K562 (cell line): ENCODE data around the gene ARF5. TPM values are rescaled to one million over a fixed set of nuclear protein-coding genes. Genes with fewer than 3 reads are reported as not detected.

ENCODE experiments used
- ATAC-seq: fragments of 200-7000 bp; cut with Tn5 transposase; 3 replicates; pipeline ENCODE4 v1.9.1; 2020; ENCODE audit warnings: moderate library complexity
- BruUV-seq: library from RNA; stranded (reverse); fragments of 400-500 nt; replicated peaks from 2 replicates; lab custom pipeline; 2021; lab: Mats Ljungman, UMichigan
- CTCF ChIA-PET: fragments of 300-600 bp; formaldehyde crosslinking; extraction: SDS; loops from one replicate; lab custom pipeline; 2021; ENCODE audit warnings: low intra/inter-chr PET ratio; lab: Yijun Ruan, JAX
- POLR2A ChIA-PET: fragments of 300-600, 350-650 bp; sonication (Branson Sonifier 250); formaldehyde crosslinking; extraction: SDS; loops from one replicate; lab custom pipeline; 2021; ENCODE audit warnings: antibody characterized with exemption, inconsistent platforms; lab: Yijun Ruan, JAX
- DNase-seq, 4 experiments: peaks; one replicate each; pipeline versions ENCODE4 v3.0.0 to v3.0.0-alpha.2; 2011 to 2018; ENCODE audit warnings: low spot score in 3 of 4, mixed read lengths in 3 of 4; ENCODE audit errors: extremely low read depth in 1 of 4
- FAIRE-seq: peaks from 2 replicates; lab custom pipeline; 2011; peaks lifted over from hg19 to GRCh38; lab: Jason Lieb, UNC
- H2AFZ ChIP-seq: 2 replicates; pipeline ENCODE4 v1.6.0; 2011; ENCODE audit warnings: low read depth, low read length, control low read depth, inconsistent platforms
- H3K27ac ChIP-seq: fragments of 200-600 bp; 3 replicates; pipeline ENCODE4 v1.8.0; 2011; ENCODE audit warnings: low read depth, mild to moderate bottlenecking, control low read depth, inconsistent platforms, low read length, moderate library complexity, mixed read lengths; ENCODE audit errors: extremely low read depth
- H3K27me3 ChIP-seq, 2 experiments: fragments of 300-600 bp in 1 of 2; 2 replicates in 1 of 2; 3 replicates in 1 of 2; pipeline versions ENCODE4 v1.6.0 to v1.8.0; 2011; ENCODE audit warnings: inconsistent platforms in 2 of 2, low read length in 2 of 2, mild to moderate bottlenecking in 1 of 2, mixed read lengths in 1 of 2, moderate library complexity in 1 of 2; ENCODE audit not compliant: control insufficient read depth in 2 of 2, insufficient read depth in 2 of 2
- H3K36me3 ChIP-seq: fragments of 300-600 bp; 3 replicates; pipeline ENCODE4 v1.8.0; 2011; ENCODE audit warnings: mild to moderate bottlenecking, low read length, inconsistent platforms; ENCODE audit not compliant: control insufficient read depth, insufficient read depth
- H3K4me1 ChIP-seq, 2 experiments: fragments of 200-600 bp in 1 of 2; replicated peaks in 1 of 2; 2 replicates in 1 of 2; 3 replicates in 1 of 2; pipeline versions ENCODE4 v1.5.1 to v1.8.0; 2011; ENCODE audit warnings: inconsistent platforms in 2 of 2, low read length in 2 of 2, mild to moderate bottlenecking in 1 of 2, mixed read lengths in 1 of 2, moderate library complexity in 1 of 2; ENCODE audit not compliant: control insufficient read depth in 2 of 2, insufficient read depth in 2 of 2
- H3K4me2 ChIP-seq: 2 replicates; pipeline ENCODE4 v1.6.1; 2011; ENCODE audit warnings: low read length, control low read depth, inconsistent platforms, mixed read lengths; ENCODE audit not compliant: insufficient read depth
- H3K4me3 ChIP-seq: fragments of 200-600 bp; sonication (generic), shearing (Covaris generic); 2 replicates; pipeline ENCODE4 v1.5.1; 2016; ENCODE audit warnings: control low read depth, inconsistent platforms
- H3K79me2 ChIP-seq: fragments of 200-600 bp; 3 replicates; pipeline ENCODE4 v1.8.0; 2011; ENCODE audit warnings: low read length, inconsistent platforms; ENCODE audit not compliant: control insufficient read depth, insufficient read depth
- H3K9ac ChIP-seq, 2 experiments: 2 replicates each; pipeline versions ENCODE4 v1.6.0 to v1.6.1; 2011; ENCODE audit warnings: low read depth in 2 of 2, low read length in 2 of 2, control low read depth in 1 of 2, inconsistent platforms in 1 of 2, mild to moderate bottlenecking in 1 of 2, mixed read lengths in 1 of 2; ENCODE audit not compliant: insufficient read depth in 1 of 2
- H3K9me1 ChIP-seq: one replicate; pipeline ENCODE4 v1.6.0; 2011; ENCODE audit warnings: inconsistent platforms, mild to moderate bottlenecking, low read length, moderate library complexity; ENCODE audit not compliant: control insufficient read depth, insufficient read depth
- H3K9me3 ChIP-seq: replicated peaks from 2 replicates; pipeline ENCODE4 v1.5.1; 2011; ENCODE audit warnings: low read depth, low read length, inconsistent platforms; ENCODE audit not compliant: control insufficient read depth, insufficient read depth
- H4K20me1 ChIP-seq: replicated peaks from 2 replicates; pipeline ENCODE4 v1.6.1; 2011; ENCODE audit warnings: low read length, inconsistent platforms, mixed read lengths; ENCODE audit not compliant: control insufficient read depth, insufficient read depth
- DMBX1 ChIP-seq: fragments of 250-450 bp; sonication (Bioruptor Pico); IDR thresholded peaks from 2 replicates; pipeline ENCODE4 v1.8.0; 2022; ENCODE audit warnings: inconsistent platforms, mild to moderate bottlenecking, moderate library complexity, borderline replicate concordance
- FOSL1 ChIP-seq: fragments of 200-800 bp; sonication (Bioruptor generic); conservative IDR thresholded peaks from 2 replicates; pipeline ENCODE4 v1.6.1; 2016; ENCODE audit warnings: missing genetic modification characterization, missing compliant biosample characterization
- GATAD2A ChIP-seq: fragments of 450-650 bp; IDR thresholded peaks from 2 replicates; pipeline ENCODE4 v1.6.1; 2017
- IFI16 ChIP-seq: fragments of 250-450 bp; sonication (Bioruptor Pico); IDR thresholded peaks from 2 replicates; pipeline ENCODE4 v2.1.2; 2022; ENCODE audit warnings: mild to moderate bottlenecking, inconsistent platforms
- MBD2 ChIP-seq: sonication (generic); IDR thresholded peaks from 2 replicates; pipeline ENCODE4 v1.6.1; 2016; ENCODE audit warnings: low read depth, borderline replicate concordance
- NR0B1 ChIP-seq: fragments of 450-650 bp; IDR thresholded peaks from one replicate; pipeline ENCODE4 v1.6.1; 2018; ENCODE audit warnings: mild to moderate bottlenecking, moderate library complexity; ENCODE audit not compliant: partially characterized antibody
- RBM22 ChIP-seq: fragments of 200-400 bp; formaldehyde crosslinking; IDR thresholded peaks from 2 replicates; pipeline ENCODE4 v1.6.1; 2018; ENCODE audit warnings: low read length, low read depth; ENCODE audit not compliant: poor library complexity, severe bottlenecking
- SETDB1 ChIP-seq: IDR thresholded peaks from one replicate; pipeline ENCODE4 v1.6.1; 2012; ENCODE audit warnings: low read length, control low read depth, inconsistent platforms
- ZBTB40 ChIP-seq, 2 experiments: fragments of 450-650 bp in 1 of 2; sonication (generic) in 1 of 2; formaldehyde crosslinking in 1 of 2; IDR thresholded peaks; 2 replicates each; pipeline versions ENCODE4 v1.7.1 to v1.9.0; 2016 to 2022; ENCODE audit warnings: inconsistent platforms in 1 of 2, mild to moderate bottlenecking in 1 of 2, missing genetic modification reagents in 1 of 2
- ZKSCAN1 ChIP-seq: fragments of 150-350 bp; IDR thresholded peaks from 2 replicates; pipeline ENCODE4 v1.6.1; 2016; ENCODE audit warnings: low read depth, low read length
- ZNF197 ChIP-seq: fragments of 200-800 bp; sonication (Bioruptor generic); IDR thresholded peaks from 2 replicates; pipeline ENCODE4 v1.6.1; 2016; ENCODE audit warnings: low read depth, missing genetic modification characterization, missing compliant biosample characterization
- ZNF707 ChIP-seq: fragments of 250-450 bp; sonication (Bioruptor Pico); conservative IDR thresholded peaks from 2 replicates; pipeline ENCODE4 v1.8.0; 2022; ENCODE audit warnings: inconsistent platforms, mild to moderate bottlenecking, moderate library complexity
- ZNF75A ChIP-seq: fragments of 450-650 bp; formaldehyde crosslinking; IDR thresholded peaks from 2 replicates; pipeline ENCODE4 v1.4.0; 2020; ENCODE audit warnings: mild to moderate bottlenecking
- WGBS: fragments of 100-300 bp; shearing (Covaris generic); methylation state at CpG from one replicate; pipeline ENCODE4 v1.1.6; 2016; ENCODE audit warnings: low coverage, mixed read lengths; ENCODE audit not compliant: insufficient coverage; ENCODE audit errors: missing lambda C conversion rate; 5-methylcytosine and 5-hydroxymethylcytosine counted together
- in situ Hi-C: fragments of 300-500 bp; cut with MboI; formaldehyde crosslinking; loops from 4 replicates; pipeline ENCODE4 v1.15.0; 2018; ENCODE audit warnings: inconsistent platforms, mixed read lengths
- intact Hi-C: fragments of 100-400 bp; cut with micrococcal nuclease; formaldehyde crosslinking; loops from 2 replicates; pipeline ENCODE4 v1.14.2; 2022
- polyA plus RNA-seq, 8 experiments: library from polyadenylated mRNA; depleted of rRNA in 4 of 8; stranded (reverse) in 5 of 8; unstranded in 3 of 8; fragments of >200 nt; fragmentation: Nextera tagmentation in 2 of 8; fragmentation: Illumina TruSeq in 1 of 8; extraction: Ambion mirVana in 2 of 8; extraction: Trizol in 1 of 8; gene quantifications; 2 replicates each; pipeline versions ENCODE4 v1.2.1 to v1.2.3, GENCODE V29; 2011 to 2014; ENCODE audit warnings: inconsistent platforms in 1 of 8, missing spikeins in 1 of 8
- total RNA-seq, 7 experiments: library from RNA; depleted of rRNA in 6 of 7; stranded (reverse); fragments of >200 nt in 6 of 7; fragmentation: Illumina TruSeq in 2 of 7; extraction: Trizol in 2 of 7; gene quantifications; 2 replicates each; pipeline versions ENCODE4 v1.2.1 to v1.2.3, GENCODE V29; 2011 to 2021; ENCODE audit warnings: low replicate concordance in 1 of 7

The ARF5 gene
- total and polyA plus RNA-seq, 9 of the 15 experiments (the other 6 are each of a cell fraction or from before 2014, with no cell fraction given) = 8.1 to 290 (median 125) TPM

- no peak for DNase-seq
- in situ Hi-C loops (no loop called here), intact Hi-C loops (no loop called here)
- WGBS = 0% methylated on average over 9 of the region's 9 CpGs
- Histone ChIP-seq H3K4me3 (no peak overlapping the region), H3K79me2 (no peaks in the 10 kb centered on the region), H3K9me1 (no peaks in the 10 kb centered on the region), H3K27me3 (peaks cover 23 to 39% of the 10 kb centered on the region in 2 experiments; a peak in 4 of 5 replicates), H3K27ac (no peak overlapping the region), H3K9ac (no peak overlapping the region), H3K4me1 (no peaks in the 10 kb centered on the region), H4K20me1 (no peaks in the 10 kb centered on the region), H3K36me3 (no peaks in the 10 kb centered on the region), H2AFZ (no peak overlapping the region), H3K9me3 (no peaks in the 10 kb centered on the region), H3K4me2 (no peak overlapping the region)
- ATAC-seq = no peak
- CTCF ChIA-PET = no interaction called here
- no peak for FAIRE-seq
- POLR2A ChIA-PET = interaction anchor here (0.6 kb wide), 1 partner anchor 11 kb away, joined by 3 read pairs; no protein-coding TSS in a partner anchor
- BruUV-seq = no TSS peak
- TF ChIP-seq RBM22 = no peak
- no peak for TF ChIP-seq ZNF707 (CRISPR knock-in tag)
- TF ChIP-seq ZNF197 (CRISPR knock-in tag) = no peak
- no peak for TF ChIP-seq SETDB1
- TF ChIP-seq GATAD2A = no peak
- TF ChIP-seq FOSL1 = no peak
- TF ChIP-seq ZBTB40 (IDR thresholded peaks at IDR 0.05) = no peak
- TF ChIP-seq ZBTB40 (CRISPR knock-in tag; IDR thresholded peaks at IDR 0.05) = no peak
- TF ChIP-seq NR0B1 = no peak
- TF ChIP-seq IFI16 (CRISPR knock-in tag) = no peak
- TF ChIP-seq DMBX1 (CRISPR knock-in tag) = no peak
- TF ChIP-seq ZNF75A (CRISPR knock-in tag) = no peak
- TF ChIP-seq ZKSCAN1 = no peak
- TF ChIP-seq MBD2 = no peak
Observed at GRCh38 chr7:127539116-127539515, 49.1 kb upstream of the ARF5 start.
